ENCODE data around the gene WDR90.

WDR90 gene

DNA sequence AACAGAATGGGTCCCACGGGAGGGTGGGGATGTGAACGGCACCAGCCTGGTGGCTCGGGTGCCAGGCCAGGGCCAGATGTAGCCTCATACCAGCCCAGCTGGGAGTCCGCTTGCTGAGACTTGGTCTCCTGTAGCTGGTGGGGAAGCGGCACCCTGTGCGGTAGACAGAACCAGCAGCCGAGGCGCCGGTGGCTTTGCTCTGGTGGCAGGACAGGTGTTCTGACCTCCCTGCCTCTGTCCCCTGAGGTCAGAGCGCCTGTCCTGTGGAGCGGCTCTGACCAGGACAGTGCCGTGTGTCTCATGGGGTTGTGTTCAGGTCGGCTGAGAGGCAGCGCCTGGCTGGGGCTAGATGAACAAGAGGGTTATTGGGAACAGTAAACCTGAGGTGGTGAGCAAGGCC lies 39.2 kb upstream of the WDR90 start:
- TF ChIP-seq, protein P1, sequence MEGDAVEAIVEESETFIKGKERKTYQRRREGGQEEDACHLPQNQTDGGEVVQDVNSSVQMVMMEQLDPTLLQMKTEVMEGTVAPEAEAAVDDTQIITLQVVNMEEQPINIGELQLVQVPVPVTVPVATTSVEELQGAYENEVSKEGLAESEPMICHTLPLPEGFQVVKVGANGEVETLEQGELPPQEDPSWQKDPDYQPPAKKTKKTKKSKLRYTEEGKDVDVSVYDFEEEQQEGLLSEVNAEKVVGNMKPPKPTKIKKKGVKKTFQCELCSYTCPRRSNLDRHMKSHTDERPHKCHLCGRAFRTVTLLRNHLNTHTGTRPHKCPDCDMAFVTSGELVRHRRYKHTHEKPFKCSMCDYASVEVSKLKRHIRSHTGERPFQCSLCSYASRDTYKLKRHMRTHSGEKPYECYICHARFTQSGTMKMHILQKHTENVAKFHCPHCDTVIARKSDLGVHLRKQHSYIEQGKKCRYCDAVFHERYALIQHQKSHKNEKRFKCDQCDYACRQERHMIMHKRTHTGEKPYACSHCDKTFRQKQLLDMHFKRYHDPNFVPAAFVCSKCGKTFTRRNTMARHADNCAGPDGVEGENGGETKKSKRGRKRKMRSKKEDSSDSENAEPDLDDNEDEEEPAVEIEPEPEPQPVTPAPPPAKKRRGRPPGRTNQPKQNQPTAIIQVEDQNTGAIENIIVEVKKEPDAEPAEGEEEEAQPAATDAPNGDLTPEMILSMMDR (IDR thresholded peaks at IDR 0.05; ENCODE audit: insufficient read depth, low read depth, low read length, missing control alignments): no peak
- no peak for DNase-seq (ENCODE audit: low read depth)
- no peak overlapping the region for H3K4me3 ChIP-seq (ENCODE audit: low read length)

DNA sequence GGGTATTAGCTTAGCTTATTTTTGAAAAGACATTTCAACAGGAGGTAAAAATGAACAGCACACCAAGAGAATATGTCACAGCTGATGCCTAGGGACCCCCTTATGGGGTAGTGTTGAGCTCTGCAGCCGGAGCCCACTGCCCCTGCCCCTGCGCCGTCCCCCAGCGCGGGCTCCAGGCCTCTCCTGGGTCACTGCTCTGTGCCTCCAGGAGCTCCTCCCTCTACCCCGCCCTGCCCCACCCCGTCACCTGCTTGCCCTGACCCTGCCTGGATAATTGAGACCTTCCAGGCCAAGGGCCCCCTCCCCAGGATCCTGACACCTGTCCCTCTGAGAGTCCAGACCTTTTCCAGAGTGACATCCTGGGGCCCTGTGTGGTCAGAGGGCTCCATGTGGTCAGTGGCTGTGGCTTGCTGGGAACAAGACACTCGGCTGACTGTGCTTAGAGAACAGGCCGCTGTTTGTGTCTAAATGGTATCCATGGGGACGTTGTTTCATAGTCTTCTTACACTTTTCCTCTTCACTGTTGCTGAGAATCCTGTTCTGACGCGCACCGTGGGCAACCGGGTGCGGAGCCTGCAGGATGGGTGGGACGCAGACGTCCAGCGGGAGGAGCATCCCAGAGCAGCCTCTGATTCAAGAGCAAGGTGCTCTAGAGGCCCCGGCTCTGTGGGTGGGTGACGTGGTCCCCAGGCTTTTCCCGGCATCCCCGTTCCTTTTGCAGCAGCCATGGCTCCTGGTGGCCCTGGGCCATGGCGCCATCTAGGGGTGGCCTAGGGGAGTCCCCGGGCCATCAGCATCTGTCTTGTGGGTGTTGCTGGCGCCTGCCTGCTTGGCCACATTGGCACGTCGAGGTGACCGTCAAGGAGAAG lies 38.4 kb upstream of the WDR90 start:
- no peak overlapping the region for H3K4me3 ChIP-seq (ENCODE audit: low read length)
- TF ChIP-seq, protein P1 (IDR thresholded peaks at IDR 0.05; ENCODE audit: insufficient read depth, low read depth, low read length, missing control alignments): peak; percentile 80
- DNase-seq (ENCODE audit: low read depth): peak; percentile 83

DNA sequence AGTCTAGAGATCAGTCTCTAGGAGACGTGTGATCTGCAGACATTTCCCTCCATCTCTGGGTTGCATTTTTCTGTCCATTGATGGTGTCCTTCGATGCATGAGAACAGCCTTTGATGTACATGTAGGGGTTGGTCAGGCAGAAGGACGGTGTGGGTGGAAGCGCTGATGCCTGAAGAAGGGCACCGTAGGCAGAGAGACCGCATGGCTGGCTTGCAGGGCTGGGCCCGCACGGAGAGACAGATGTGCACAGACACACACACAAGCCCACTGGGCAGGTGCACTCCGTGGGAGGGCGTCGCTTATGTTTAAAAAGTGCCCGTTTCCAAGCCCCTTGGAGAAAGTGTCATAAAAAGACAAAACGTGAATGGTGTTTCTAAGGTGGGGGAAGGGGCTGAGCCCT lies 34.0 kb upstream of the WDR90 start:
- no peak overlapping the region for H3K4me3 ChIP-seq (ENCODE audit: low read length)
- TF ChIP-seq, protein P1 (IDR thresholded peaks at IDR 0.05; ENCODE audit: insufficient read depth, low read depth, low read length, missing control alignments): no peak

DNA sequence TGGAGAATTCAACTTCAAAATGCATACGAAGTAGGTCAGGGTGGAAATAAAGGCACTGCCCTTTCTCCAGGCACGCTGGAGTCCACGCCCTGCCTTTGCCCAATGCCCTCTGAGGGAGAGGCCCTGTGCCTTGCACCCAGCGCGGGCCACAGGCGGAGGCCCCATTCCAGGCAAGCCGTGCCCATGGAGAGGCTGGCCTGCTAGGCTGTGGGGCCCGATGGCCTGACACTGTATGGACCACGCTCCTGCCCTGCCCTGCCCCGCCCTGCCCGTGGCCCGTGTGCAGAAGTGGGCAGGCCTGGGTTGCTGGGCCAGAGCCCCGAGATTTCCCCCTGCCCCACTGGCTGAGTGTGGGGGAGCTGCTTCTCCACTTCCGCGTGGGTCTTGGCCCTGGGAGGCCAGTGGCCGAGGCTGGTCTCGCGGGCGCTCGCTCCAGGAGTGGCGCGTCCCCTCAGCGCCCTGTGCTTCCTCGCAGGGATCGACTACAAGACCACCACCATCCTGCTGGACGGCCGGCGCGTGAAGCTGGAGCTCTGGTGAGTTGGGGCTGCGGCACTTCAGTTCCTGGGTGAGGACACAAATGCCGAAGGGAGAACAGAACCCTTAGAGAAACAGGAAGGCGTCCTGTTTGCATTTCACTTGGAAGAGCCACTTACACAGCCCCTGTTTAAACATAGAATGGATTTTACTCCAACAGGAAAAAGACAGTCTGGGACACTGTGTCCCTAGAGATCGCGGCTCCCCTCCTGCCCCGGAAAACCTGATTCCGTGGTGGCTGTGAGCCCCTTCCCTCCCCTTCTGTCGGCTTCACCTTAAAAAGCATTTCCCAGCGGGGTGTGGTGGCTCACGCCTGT lies 32.2 kb upstream of the WDR90 start:
- H3K4me3 ChIP-seq (ENCODE audit: low read length): no peak overlapping the region
- TF ChIP-seq, protein P1 (IDR thresholded peaks at IDR 0.05; ENCODE audit: insufficient read depth, low read depth, low read length, missing control alignments): no peak
- no peak for DNase-seq (ENCODE audit: low read depth)

More for the DNA sequence above, 34.0 kb upstream of the WDR90 start:
- no peak for DNase-seq (ENCODE audit: low read depth)

DNA sequence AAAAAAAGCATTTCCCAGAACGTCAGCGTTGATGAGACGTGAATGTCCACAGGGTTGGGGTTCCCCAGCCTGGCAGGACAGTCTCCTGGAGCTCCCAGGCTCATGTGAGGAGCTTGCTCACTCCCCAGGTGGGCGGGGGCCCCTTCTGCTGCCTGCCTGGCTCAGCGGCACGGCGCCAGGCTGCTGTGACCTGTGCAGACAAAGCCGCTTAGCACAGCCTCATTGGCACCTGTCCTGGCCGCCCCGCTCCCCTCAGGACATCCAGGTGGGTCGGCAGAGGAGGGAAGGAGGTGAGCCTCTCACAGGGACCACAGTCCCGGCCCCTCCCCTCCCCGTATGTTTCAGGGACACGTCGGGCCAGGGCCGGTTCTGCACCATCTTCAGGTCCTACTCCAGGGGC lies 31.3 kb upstream of the WDR90 start:
- no peak overlapping the region for H3K4me3 ChIP-seq (ENCODE audit: low read length)
- TF ChIP-seq, protein P1 (IDR thresholded peaks at IDR 0.05; ENCODE audit: insufficient read depth, low read depth, low read length, missing control alignments): no peak
- no peak for DNase-seq (ENCODE audit: low read depth)

- TF ChIP-seq, protein P1 (IDR thresholded peaks at IDR 0.05; ENCODE audit: insufficient read depth, low read depth, low read length, missing control alignments): no peak
- no peak for DNase-seq (ENCODE audit: low read depth)
- no peak overlapping the region for H3K4me3 ChIP-seq (ENCODE audit: low read length)
Measured at GRCh38 chr16:619476-620100, 29.6 kb upstream of the WDR90 start.

Data from epithelial cell of esophagus (primary cell).